Measurements from ENCODE around the gene ODAD3. TPM values are rescaled to one million over a fixed set of nuclear protein-coding genes. Genes with fewer than 3 reads are reported as not detected.
A peak's percentile ranks its signal among the peaks of the same experiment; 100 is the strongest.

Gene ODAD3
- total and polyA plus RNA-seq, 2 of the 13 experiments (the other 11 are each of a cell fraction or from before 2014, with no cell fraction given), result 0.04 to 0.08 TPM

DNA sequence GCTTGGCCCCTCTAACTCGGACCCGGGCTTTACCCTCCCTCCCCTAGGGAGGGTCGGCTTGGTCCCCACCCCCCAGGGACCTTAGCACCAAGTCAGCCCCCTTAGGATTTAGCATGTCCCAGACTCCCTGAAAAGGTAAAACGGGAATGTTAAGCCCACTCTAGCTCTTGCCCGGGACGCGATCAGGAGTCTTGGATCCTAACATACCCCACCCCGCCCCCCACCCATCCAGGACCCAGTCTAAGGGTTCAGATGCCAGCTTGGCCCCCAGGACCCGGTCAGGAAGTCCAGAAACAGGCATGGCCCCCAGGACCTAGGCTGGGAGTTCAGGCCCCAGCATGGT lies 51.2 kb downstream of the ODAD3 start (continued):
- TF ChIP-seq NFYB (CRISPR knock-in tag; IDR thresholded peaks at IDR 0.05), result no peak
- no peak for TF ChIP-seq ZNF253 (CRISPR knock-in tag; IDR thresholded peaks at IDR 0.05; ENCODE audit: borderline replicate concordance)
- TF ChIP-seq, protein P1, sequence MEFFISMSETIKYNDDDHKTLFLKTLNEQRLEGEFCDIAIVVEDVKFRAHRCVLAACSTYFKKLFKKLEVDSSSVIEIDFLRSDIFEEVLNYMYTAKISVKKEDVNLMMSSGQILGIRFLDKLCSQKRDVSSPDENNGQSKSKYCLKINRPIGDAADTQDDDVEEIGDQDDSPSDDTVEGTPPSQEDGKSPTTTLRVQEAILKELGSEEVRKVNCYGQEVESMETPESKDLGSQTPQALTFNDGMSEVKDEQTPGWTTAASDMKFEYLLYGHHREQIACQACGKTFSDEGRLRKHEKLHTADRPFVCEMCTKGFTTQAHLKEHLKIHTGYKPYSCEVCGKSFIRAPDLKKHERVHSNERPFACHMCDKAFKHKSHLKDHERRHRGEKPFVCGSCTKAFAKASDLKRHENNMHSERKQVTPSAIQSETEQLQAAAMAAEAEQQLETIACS (CRISPR knock-in tag; IDR thresholded peaks at IDR 0.05), result no peak
- no peak for TF ChIP-seq HDAC6 (IDR thresholded peaks at IDR 0.05; ENCODE audit: low read depth, low read length)
- TF ChIP-seq, protein P2, sequence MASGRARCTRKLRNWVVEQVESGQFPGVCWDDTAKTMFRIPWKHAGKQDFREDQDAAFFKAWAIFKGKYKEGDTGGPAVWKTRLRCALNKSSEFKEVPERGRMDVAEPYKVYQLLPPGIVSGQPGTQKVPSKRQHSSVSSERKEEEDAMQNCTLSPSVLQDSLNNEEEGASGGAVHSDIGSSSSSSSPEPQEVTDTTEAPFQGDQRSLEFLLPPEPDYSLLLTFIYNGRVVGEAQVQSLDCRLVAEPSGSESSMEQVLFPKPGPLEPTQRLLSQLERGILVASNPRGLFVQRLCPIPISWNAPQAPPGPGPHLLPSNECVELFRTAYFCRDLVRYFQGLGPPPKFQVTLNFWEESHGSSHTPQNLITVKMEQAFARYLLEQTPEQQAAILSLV (CRISPR knock-in tag; IDR thresholded peaks at IDR 0.05; ENCODE audit: borderline replicate concordance), result no peak
- no peak for TF ChIP-seq U2AF2 (IDR thresholded peaks at IDR 0.05; ENCODE audit: low read depth, low read length)
- TF ChIP-seq PITX1 (CRISPR knock-in tag; IDR thresholded peaks at IDR 0.05), result no peak
- no peak for TF ChIP-seq TOE1 (CRISPR knock-in tag; IDR thresholded peaks at IDR 0.05)
- TF ChIP-seq, protein P3, sequence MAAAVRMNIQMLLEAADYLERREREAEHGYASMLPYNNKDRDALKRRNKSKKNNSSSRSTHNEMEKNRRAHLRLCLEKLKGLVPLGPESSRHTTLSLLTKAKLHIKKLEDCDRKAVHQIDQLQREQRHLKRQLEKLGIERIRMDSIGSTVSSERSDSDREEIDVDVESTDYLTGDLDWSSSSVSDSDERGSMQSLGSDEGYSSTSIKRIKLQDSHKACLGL (CRISPR knock-in tag; IDR thresholded peaks at IDR 0.05), result peak; percentile 26; the same call in 1 of the 2 replicates
